WTC11 (cell line): ENCODE data around the gene GPR153.

Source experiments
- ARID4B ChIP-seq: sonication (generic); formaldehyde crosslinking; IDR thresholded peaks from 2 replicates; pipeline ENCODE4 v1.8.0; 2023; ENCODE audit warnings: missing genetic modification reagents, mild to moderate bottlenecking, borderline replicate concordance
- CREB1 ChIP-seq: sonication (generic); formaldehyde crosslinking; IDR thresholded peaks from 2 replicates; pipeline ENCODE4 v1.8.0; 2023; ENCODE audit warnings: mild to moderate bottlenecking, missing genetic modification reagents
- CTCF ChIP-seq: fragments of 200-600 bp; IDR thresholded peaks from 2 replicates; pipeline ENCODE4 v1.8.0; 2022; ENCODE audit warnings: antibody characterized with exemption
- ESRRA ChIP-seq: sonication (generic); formaldehyde crosslinking; IDR thresholded peaks from 2 replicates; pipeline ENCODE4 v1.8.1; 2022; ENCODE audit warnings: mild to moderate bottlenecking, missing genetic modification reagents, borderline replicate concordance
- FOXK1 ChIP-seq: sonication (generic); formaldehyde crosslinking; IDR thresholded peaks from 2 replicates; pipeline ENCODE4 v1.8.0; 2022; ENCODE audit warnings: mild to moderate bottlenecking, moderate library complexity, missing genetic modification reagents
- SP1 ChIP-seq: sonication (generic); formaldehyde crosslinking; conservative IDR thresholded peaks from 2 replicates; pipeline ENCODE4 v1.8.1; 2022; ENCODE audit warnings: missing genetic modification reagents
- TEAD1 ChIP-seq: sonication (generic); formaldehyde crosslinking; IDR thresholded peaks from 2 replicates; pipeline ENCODE4 v1.8.0; 2022; ENCODE audit warnings: mild to moderate bottlenecking, missing genetic modification reagents
- USF2 ChIP-seq: sonication (generic); formaldehyde crosslinking; IDR thresholded peaks from 2 replicates; pipeline ENCODE4 v1.8.1; 2023; ENCODE audit warnings: mild to moderate bottlenecking, missing genetic modification reagents, moderate library complexity
- ZNF138 ChIP-seq: sonication (generic); formaldehyde crosslinking; conservative IDR thresholded peaks from 2 replicates; pipeline ENCODE4 v1.8.1; 2022; ENCODE audit warnings: mild to moderate bottlenecking, moderate library complexity, missing genetic modification reagents
- ZNF232 ChIP-seq: sonication (generic); formaldehyde crosslinking; IDR thresholded peaks from 2 replicates; pipeline ENCODE4 v1.8.0; 2022; ENCODE audit warnings: mild to moderate bottlenecking, missing genetic modification reagents

DNA sequence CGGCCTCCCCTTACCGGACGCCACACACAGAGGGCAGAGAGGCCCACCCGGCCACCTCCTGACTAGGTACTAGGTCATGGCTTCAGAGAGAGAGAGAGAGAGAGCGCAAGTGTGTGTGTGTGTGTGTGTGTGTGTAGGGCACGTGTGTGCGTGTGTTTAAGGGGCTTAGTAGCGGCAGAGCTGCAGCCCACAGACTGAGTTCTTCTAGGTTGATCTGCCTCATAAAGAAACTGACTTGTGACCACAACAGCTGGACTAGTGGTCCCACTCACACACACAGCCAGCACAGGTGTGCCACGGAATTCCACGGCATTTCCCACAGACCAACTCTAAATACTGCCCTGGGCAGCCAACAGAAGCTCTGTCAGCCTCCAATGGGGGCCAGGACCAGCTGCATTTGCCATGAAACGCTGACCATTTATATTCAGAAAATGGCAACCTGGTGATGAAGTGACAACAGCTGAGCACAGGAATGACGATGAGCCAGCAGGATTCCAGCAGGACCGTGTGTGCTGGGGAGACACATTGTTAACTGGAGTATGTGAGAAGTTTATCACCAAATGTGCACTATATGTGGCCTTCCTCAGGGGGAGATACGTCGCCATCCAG is 38.8 kb upstream of the GPR153 start:
- TF ChIP-seq FOXK1 (CRISPR knock-in tag), result no peak
- no peak for TF ChIP-seq ARID4B
- TF ChIP-seq TEAD1, result no peak
- TF ChIP-seq CTCF, result no peak
- no peak for TF ChIP-seq CREB1 (CRISPR knock-in tag)
- TF ChIP-seq ZNF138 (CRISPR knock-in tag), result no peak
- no peak for TF ChIP-seq SP1 (CRISPR knock-in tag)
- no peak for TF ChIP-seq ZNF232 (CRISPR knock-in tag)
- TF ChIP-seq USF2, result no peak
- no peak for TF ChIP-seq ESRRA (CRISPR knock-in tag)
